Astrocyte (in vitro differentiated cells and primary cell): ENCODE data around the gene TBC1D5. TPM values are rescaled to one million over a fixed set of nuclear protein-coding genes. Genes with fewer than 3 reads are reported as not detected.

Experiments
- DNase-seq: peaks from one replicate; pipeline ENCODE4 v3.0.0-alpha.2; 2010; ENCODE audit warnings: low read depth
- FAIRE-seq: peaks from 2 replicates; lab custom pipeline; 2011; peaks lifted over from hg19 to GRCh38; lab: Jason Lieb, UNC
- H2AFZ ChIP-seq: 2 replicates; pipeline ENCODE4 v1.6.0; 2012; ENCODE audit warnings: low read depth, low read length, inconsistent platforms
- H3K27ac ChIP-seq: 2 replicates; pipeline ENCODE4 v1.5.1; 2011; ENCODE audit warnings: low read depth, low read length, inconsistent platforms
- H3K27me3 ChIP-seq: 2 replicates; pipeline ENCODE4 v1.6.0; 2011; ENCODE audit warnings: low read length, inconsistent platforms; ENCODE audit not compliant: insufficient read depth
- H3K36me3 ChIP-seq: 2 replicates; pipeline ENCODE4 v1.5.1; 2011; ENCODE audit warnings: low read length, inconsistent platforms; ENCODE audit not compliant: insufficient read depth
- H3K4me1 ChIP-seq: 2 replicates; pipeline ENCODE4 v1.5.1; 2011; ENCODE audit warnings: low read length, inconsistent platforms; ENCODE audit not compliant: insufficient read depth
- H3K4me2 ChIP-seq: 2 replicates; pipeline ENCODE4 v1.6.0; 2012; ENCODE audit warnings: low read length, inconsistent platforms
- H3K4me3 ChIP-seq: 2 replicates; pipeline ENCODE4 v1.5.1; 2011; ENCODE audit warnings: low read depth, mild to moderate bottlenecking, low read length, inconsistent platforms; ENCODE audit not compliant: insufficient read depth
- H3K79me2 ChIP-seq: 2 replicates; pipeline ENCODE4 v1.6.0; 2012; ENCODE audit warnings: mild to moderate bottlenecking, low read length, inconsistent platforms; ENCODE audit not compliant: insufficient read depth
- H3K9ac ChIP-seq: 2 replicates; pipeline ENCODE4 v1.6.0; 2012; ENCODE audit warnings: mild to moderate bottlenecking, low read length, inconsistent platforms
- H3K9me3 ChIP-seq: 2 replicates; pipeline ENCODE4 v1.5.1; 2012; ENCODE audit warnings: low read depth, mild to moderate bottlenecking, low read length, inconsistent platforms; ENCODE audit not compliant: insufficient read depth
- H4K20me1 ChIP-seq: 2 replicates; pipeline ENCODE4 v1.6.0; 2012; ENCODE audit warnings: low read length, inconsistent platforms; ENCODE audit not compliant: insufficient read depth
- H3K27ac Mint-ChIP-seq: one replicate; pipeline ENCODE4 v1.8.0; 2021; ENCODE audit warnings: mild to moderate bottlenecking, mixed read lengths; ENCODE audit not compliant: unreplicated experiment
- H3K27me3 Mint-ChIP-seq: one replicate; pipeline ENCODE4 v1.8.0; 2021; ENCODE audit warnings: low read depth, mixed read lengths; ENCODE audit not compliant: unreplicated experiment
- H3K36me3 Mint-ChIP-seq: one replicate; pipeline ENCODE4 v1.8.0; 2021; ENCODE audit warnings: low read depth, mixed read lengths; ENCODE audit not compliant: unreplicated experiment
- H3K4me1 Mint-ChIP-seq: one replicate; pipeline ENCODE4 v1.8.0; 2021; ENCODE audit warnings: low read depth, mixed read lengths; ENCODE audit not compliant: unreplicated experiment
- H3K4me3 Mint-ChIP-seq: one replicate; pipeline ENCODE4 v1.8.0; 2021; ENCODE audit warnings: mild to moderate bottlenecking, moderate library complexity, mixed read lengths; ENCODE audit not compliant: unreplicated experiment
- H3K9me3 Mint-ChIP-seq: one replicate; pipeline ENCODE4 v1.8.0; 2021; ENCODE audit warnings: mild to moderate bottlenecking, mixed read lengths; ENCODE audit not compliant: unreplicated experiment
- EZH2 ChIP-seq: IDR thresholded peaks from 2 replicates; pipeline ENCODE4 v1.6.1; 2012; ENCODE audit warnings: mild to moderate bottlenecking, low read length, inconsistent platforms; ENCODE audit not compliant: insufficient read depth
- total RNA-seq: library from RNA; stranded (reverse); gene quantifications from 2 replicates; pipeline ENCODE4 v1.2.1, GENCODE V29; 2021
- TF ChIP-seq, protein P1 (sequence below): IDR thresholded peaks from 2 replicates; pipeline ENCODE4 v1.5.1; 2011; ENCODE audit warnings: low read depth, mild to moderate bottlenecking, inconsistent platforms, low read length, moderate library complexity; ENCODE audit not compliant: insufficient read depth

Gene TBC1D5
- total RNA-seq, 1 donor from 2014 or later, result 23.0 TPM

DNA sequence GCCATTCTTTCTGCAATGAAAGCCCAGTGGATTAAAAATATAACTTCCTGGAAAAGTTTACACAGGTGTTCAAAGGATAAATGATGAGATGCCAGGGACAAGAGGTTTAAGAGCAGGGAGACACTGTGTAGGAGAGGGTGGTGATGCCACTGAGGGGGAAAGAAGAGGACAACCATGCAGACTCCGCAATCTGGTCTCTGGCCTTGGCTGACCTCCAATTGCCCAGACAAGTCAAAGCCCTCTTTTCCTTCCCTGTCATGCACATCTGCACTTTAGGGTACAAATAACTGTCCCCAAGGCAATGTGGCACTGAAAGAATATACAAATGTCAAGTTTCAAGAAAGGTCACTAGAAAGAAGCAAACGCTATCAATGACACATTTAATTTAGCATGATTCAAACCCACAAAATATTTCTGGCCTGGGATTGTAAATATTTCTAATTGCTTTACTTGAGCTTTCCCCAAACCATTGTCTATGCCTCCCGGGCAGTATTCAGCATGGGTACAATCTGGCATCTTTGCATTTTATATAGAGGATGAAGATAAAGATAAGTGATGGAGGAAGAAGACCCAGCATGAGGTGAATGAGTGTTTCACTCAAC, 538.3 kb downstream of the TBC1D5 start:
- DNase-seq (no peak), FAIRE-seq (no peak)
- Histone ChIP-seq H3K4me2 (no peak overlapping the region), H3K79me2 (no peaks in the 10 kb centered on the region), H3K4me1 (no peaks in the 10 kb centered on the region), H3K4me3 (no peak overlapping the region), H3K27me3 (no peaks in the 10 kb centered on the region), H4K20me1 (no peaks in the 10 kb centered on the region), H3K9ac (no peak overlapping the region), H3K36me3 (no peaks in the 10 kb centered on the region), H3K9me3 (no peaks in the 10 kb centered on the region), H3K27ac (no peak overlapping the region), H2AFZ (no peak overlapping the region)
- Mint-ChIP-seq H3K27ac (no peak overlapping the region), H3K4me3 (no peak overlapping the region), H3K27me3 (no peaks in the 10 kb centered on the region), H3K4me1 (no peaks in the 10 kb centered on the region), H3K9me3 (peaks cover 8% of the 10 kb centered on the region), H3K36me3 (peaks cover 7% of the 10 kb centered on the region)
- TF ChIP-seq, protein P1, sequence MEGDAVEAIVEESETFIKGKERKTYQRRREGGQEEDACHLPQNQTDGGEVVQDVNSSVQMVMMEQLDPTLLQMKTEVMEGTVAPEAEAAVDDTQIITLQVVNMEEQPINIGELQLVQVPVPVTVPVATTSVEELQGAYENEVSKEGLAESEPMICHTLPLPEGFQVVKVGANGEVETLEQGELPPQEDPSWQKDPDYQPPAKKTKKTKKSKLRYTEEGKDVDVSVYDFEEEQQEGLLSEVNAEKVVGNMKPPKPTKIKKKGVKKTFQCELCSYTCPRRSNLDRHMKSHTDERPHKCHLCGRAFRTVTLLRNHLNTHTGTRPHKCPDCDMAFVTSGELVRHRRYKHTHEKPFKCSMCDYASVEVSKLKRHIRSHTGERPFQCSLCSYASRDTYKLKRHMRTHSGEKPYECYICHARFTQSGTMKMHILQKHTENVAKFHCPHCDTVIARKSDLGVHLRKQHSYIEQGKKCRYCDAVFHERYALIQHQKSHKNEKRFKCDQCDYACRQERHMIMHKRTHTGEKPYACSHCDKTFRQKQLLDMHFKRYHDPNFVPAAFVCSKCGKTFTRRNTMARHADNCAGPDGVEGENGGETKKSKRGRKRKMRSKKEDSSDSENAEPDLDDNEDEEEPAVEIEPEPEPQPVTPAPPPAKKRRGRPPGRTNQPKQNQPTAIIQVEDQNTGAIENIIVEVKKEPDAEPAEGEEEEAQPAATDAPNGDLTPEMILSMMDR, result no peak
- TF ChIP-seq EZH2, result no peak

DNA sequence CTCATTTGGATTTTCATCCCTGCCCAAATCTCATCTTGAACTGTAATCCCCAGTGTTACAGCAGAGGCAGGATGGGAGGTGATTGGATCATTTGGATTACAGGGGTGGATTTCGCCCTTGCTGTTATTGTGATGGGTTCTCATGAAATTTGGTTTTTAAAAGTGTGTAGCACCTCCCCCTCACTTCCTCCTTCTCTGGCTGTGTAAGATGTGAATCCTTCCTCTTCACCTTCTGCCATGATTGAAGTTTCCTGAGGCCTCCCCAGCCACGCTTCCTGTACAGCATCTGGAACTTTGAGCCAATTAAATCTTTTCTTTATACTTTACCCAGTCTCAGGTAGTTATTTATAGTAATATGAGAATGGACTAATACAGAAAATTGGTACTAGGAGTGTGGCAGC, 540.9 kb downstream of the TBC1D5 start:
- no peak overlapping the region for H3K4me3 ChIP-seq
- H3K27me3 Mint-ChIP-seq, result no peaks in the 10 kb centered on the region
- DNase-seq (no peak), FAIRE-seq (no peak)
- H3K79me2 ChIP-seq, result no peaks in the 10 kb centered on the region
- no peak overlapping the region for H3K27ac ChIP-seq
- no peaks in the 10 kb centered on the region for H4K20me1 ChIP-seq
- no peak overlapping the region for H3K9ac ChIP-seq
- no peaks in the 10 kb centered on the region for H3K4me1 Mint-ChIP-seq
- no peak overlapping the region for H3K4me3 Mint-ChIP-seq
- peaks cover 7% of the 10 kb centered on the region for H3K36me3 Mint-ChIP-seq
- H3K9me3 Mint-ChIP-seq, result peaks cover 8% of the 10 kb centered on the region
- no peaks in the 10 kb centered on the region for H3K4me1 ChIP-seq
- H3K4me2 ChIP-seq, result no peak overlapping the region
- no peak overlapping the region for H3K27ac Mint-ChIP-seq
- H2AFZ ChIP-seq, result no peak overlapping the region
- H3K9me3 ChIP-seq, result no peaks in the 10 kb centered on the region
- TF ChIP-seq, protein P1, result no peak
- no peak for TF ChIP-seq EZH2
- H3K27me3 ChIP-seq, result no peaks in the 10 kb centered on the region
- no peaks in the 10 kb centered on the region for H3K36me3 ChIP-seq

DNA sequence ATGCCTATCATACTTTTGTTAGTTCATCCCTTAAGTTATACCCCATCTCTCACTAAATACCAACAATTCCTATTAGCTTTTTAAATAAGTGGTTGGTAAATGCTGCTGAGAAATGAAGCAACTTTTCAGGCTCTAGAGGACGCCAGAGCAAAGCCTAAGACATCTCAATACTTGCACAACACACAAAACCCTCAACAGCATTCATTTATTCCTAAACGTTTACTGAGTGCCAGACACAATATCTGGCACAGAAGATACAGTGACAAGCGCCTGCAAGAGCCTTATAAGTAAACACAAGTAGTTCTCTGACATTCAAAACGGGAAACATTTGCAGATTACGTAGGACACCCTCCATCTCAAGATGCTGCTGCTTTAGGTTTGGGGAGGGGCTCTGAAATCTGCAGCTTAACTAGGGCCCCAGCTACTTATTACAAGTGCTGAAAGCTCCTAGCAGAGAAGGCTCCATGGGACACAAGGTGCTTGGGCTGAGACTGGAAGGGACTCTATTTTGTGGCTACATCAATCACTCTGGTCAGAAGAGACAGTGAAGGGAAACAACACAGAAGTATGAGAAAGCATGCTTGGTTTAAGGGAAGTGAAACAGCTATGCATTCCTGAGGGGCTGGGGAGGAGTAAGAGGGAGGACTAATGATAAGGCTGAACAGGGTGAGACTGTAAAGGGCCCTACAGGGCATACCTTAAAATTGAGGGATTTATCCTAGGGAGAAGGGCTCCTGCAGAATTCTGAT, 546.4 kb downstream of the TBC1D5 start:
- TF ChIP-seq, protein P1, result no peak
- TF ChIP-seq EZH2, result no peak
- H3K27ac ChIP-seq, result no peak overlapping the region
- DNase-seq (no peak), FAIRE-seq (no peak)
- Mint-ChIP-seq H3K27ac (peak overlapping the region; percentile 2), H3K4me3 (no peak overlapping the region), H3K9me3 (no peaks in the 10 kb centered on the region), H3K36me3 (peaks cover 5% of the 10 kb centered on the region), H3K27me3 (no peaks in the 10 kb centered on the region), H3K4me1 (peaks cover 13% of the 10 kb centered on the region)
- peak overlapping the region; percentile 7 for H3K4me2 ChIP-seq
- no peak overlapping the region for H3K9ac ChIP-seq
- H3K27me3 ChIP-seq, result no peaks in the 10 kb centered on the region
- no peak overlapping the region for H2AFZ ChIP-seq
- no peaks in the 10 kb centered on the region for H3K9me3 ChIP-seq
- no peaks in the 10 kb centered on the region for H3K79me2 ChIP-seq
- no peaks in the 10 kb centered on the region for H3K4me1 ChIP-seq
- H3K36me3 ChIP-seq, result no peaks in the 10 kb centered on the region
- no peaks in the 10 kb centered on the region for H4K20me1 ChIP-seq
- H3K4me3 ChIP-seq, result no peak overlapping the region
